ENCODE results near the gene ZC3H7A. TPM values are rescaled to one million over a fixed set of nuclear protein-coding genes. Genes with fewer than 3 reads are reported as not detected.

The ZC3H7A gene
- total RNA-seq, 1 experiment from 2014 or later: 65.0 TPM

DNA sequence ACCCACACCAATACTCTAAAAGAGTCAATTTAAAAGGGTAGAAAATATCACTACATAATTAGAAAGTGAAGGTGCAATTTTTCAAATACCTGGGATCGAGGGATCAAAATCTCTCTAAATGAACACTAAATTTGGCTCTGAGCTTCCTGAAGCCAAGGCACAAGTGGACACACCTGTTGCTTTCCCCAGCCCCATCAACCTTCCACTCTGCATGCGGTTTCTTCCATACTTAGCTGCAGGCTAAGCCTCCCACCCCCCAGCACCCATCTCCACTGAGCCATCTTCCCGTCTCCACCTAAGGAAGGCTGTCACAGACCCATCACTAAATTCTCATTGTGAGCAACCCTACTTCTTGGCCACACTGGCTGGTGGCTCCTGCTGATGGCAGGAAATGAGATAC, 84.9 kb downstream of the ZC3H7A start:
- no peak for DNase-seq (ENCODE audit: low spot score)
- ChIA-PET CTCF (no interaction called here), POLR2A (ENCODE audit: low non-redundant PET) (no interaction called here)
- peaks cover 4% of the 10 kb centered on the region for H3K36me3 ChIP-seq (ENCODE audit: insufficient read depth, low read length, poor library complexity, severe bottlenecking)
- H3K27ac ChIP-seq (ENCODE audit: low read depth, low read length, poor library complexity, severe bottlenecking): no peak overlapping the region
- no peak overlapping the region for H3K4me3 ChIP-seq (ENCODE audit: low read depth, low read length, poor library complexity, severe bottlenecking)
- intact Hi-C loops (cut with micrococcal nuclease; ENCODE audit: unreplicated experiment): no loop called here
- TF ChIP-seq, protein P1, sequence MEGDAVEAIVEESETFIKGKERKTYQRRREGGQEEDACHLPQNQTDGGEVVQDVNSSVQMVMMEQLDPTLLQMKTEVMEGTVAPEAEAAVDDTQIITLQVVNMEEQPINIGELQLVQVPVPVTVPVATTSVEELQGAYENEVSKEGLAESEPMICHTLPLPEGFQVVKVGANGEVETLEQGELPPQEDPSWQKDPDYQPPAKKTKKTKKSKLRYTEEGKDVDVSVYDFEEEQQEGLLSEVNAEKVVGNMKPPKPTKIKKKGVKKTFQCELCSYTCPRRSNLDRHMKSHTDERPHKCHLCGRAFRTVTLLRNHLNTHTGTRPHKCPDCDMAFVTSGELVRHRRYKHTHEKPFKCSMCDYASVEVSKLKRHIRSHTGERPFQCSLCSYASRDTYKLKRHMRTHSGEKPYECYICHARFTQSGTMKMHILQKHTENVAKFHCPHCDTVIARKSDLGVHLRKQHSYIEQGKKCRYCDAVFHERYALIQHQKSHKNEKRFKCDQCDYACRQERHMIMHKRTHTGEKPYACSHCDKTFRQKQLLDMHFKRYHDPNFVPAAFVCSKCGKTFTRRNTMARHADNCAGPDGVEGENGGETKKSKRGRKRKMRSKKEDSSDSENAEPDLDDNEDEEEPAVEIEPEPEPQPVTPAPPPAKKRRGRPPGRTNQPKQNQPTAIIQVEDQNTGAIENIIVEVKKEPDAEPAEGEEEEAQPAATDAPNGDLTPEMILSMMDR (conservative IDR thresholded peaks at IDR 0.05; ENCODE audit: low read depth, low read length): no peak
- no peak for TF ChIP-seq EZH2 (IDR thresholded peaks at IDR 0.05; ENCODE audit: borderline replicate concordance, low read depth, low read length, poor library complexity, severe bottlenecking)
- no peaks in the 10 kb centered on the region for H3K27me3 ChIP-seq (replicated peaks; ENCODE audit: insufficient read depth, low read depth, low read length, poor library complexity)
- no peaks in the 10 kb centered on the region for H3K9me3 ChIP-seq (ENCODE audit: low read depth, low read length, poor library complexity, severe bottlenecking)
- peaks cover 5% of the 10 kb centered on the region for H3K4me1 ChIP-seq (ENCODE audit: insufficient read depth, low read length, poor library complexity, severe bottlenecking)
- BruUV-seq (replicated peaks): no TSS peak

DNA sequence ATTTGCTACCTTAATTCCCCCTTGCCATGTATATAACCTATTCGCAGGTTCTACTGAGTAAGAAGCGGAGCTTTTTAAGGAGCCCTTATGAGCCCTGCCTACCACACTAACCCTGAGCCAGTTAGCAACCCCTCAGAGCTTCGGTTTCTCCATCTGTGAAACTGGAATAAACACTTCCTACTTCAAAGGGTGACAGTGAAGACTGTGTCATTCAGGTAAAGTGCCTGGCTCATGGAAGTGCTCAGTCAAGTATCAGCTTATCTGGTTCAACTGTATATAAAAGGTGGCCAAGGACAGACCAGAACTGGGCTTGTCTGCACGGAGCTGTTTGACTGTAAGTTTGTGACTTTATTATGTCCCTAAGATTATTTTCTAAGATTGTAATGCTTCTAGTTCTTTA, 85.4 kb downstream of the ZC3H7A start:
- POLR2A ChIA-PET (ENCODE audit: low non-redundant PET): no interaction called here
- H3K9me3 ChIP-seq (ENCODE audit: low read depth, low read length, poor library complexity, severe bottlenecking): no peaks in the 10 kb centered on the region
- H3K36me3 ChIP-seq (ENCODE audit: insufficient read depth, low read length, poor library complexity, severe bottlenecking): peaks cover 4% of the 10 kb centered on the region
- CTCF ChIA-PET: no interaction called here
- TF ChIP-seq, protein P1 (conservative IDR thresholded peaks at IDR 0.05; ENCODE audit: low read depth, low read length): no peak
- TF ChIP-seq EZH2 (IDR thresholded peaks at IDR 0.05; ENCODE audit: borderline replicate concordance, low read depth, low read length, poor library complexity, severe bottlenecking): no peak
- DNase-seq (ENCODE audit: low spot score): no peak
- BruUV-seq (replicated peaks): no TSS peak
- no peak overlapping the region for H3K4me3 ChIP-seq (ENCODE audit: low read depth, low read length, poor library complexity, severe bottlenecking)
- no peaks in the 10 kb centered on the region for H3K27me3 ChIP-seq (replicated peaks; ENCODE audit: insufficient read depth, low read depth, low read length, poor library complexity)
- no peak overlapping the region for H3K27ac ChIP-seq (ENCODE audit: low read depth, low read length, poor library complexity, severe bottlenecking)
- peaks cover 5% of the 10 kb centered on the region for H3K4me1 ChIP-seq (ENCODE audit: insufficient read depth, low read length, poor library complexity, severe bottlenecking)
- intact Hi-C loops (cut with micrococcal nuclease; ENCODE audit: unreplicated experiment): no loop called here

- POLR2A ChIA-PET (ENCODE audit: low non-redundant PET): no interaction called here
- TF ChIP-seq, protein P1 (conservative IDR thresholded peaks at IDR 0.05; ENCODE audit: low read depth, low read length): no peak
- TF ChIP-seq EZH2 (IDR thresholded peaks at IDR 0.05; ENCODE audit: borderline replicate concordance, low read depth, low read length, poor library complexity, severe bottlenecking): no peak
- no TSS peak for BruUV-seq (replicated peaks)
- CTCF ChIA-PET: no interaction called here
- Histone ChIP-seq H3K27ac (ENCODE audit: low read depth, low read length, poor library complexity, severe bottlenecking) (no peak overlapping the region), H3K4me3 (ENCODE audit: low read depth, low read length, poor library complexity, severe bottlenecking) (no peak overlapping the region), H3K27me3 (replicated peaks; ENCODE audit: insufficient read depth, low read depth, low read length, poor library complexity) (no peaks in the 10 kb centered on the region), H3K4me1 (ENCODE audit: insufficient read depth, low read length, poor library complexity, severe bottlenecking) (no peaks in the 10 kb centered on the region), H3K36me3 (ENCODE audit: insufficient read depth, low read length, poor library complexity, severe bottlenecking) (no peaks in the 10 kb centered on the region), H3K9me3 (ENCODE audit: low read depth, low read length, poor library complexity, severe bottlenecking) (no peaks in the 10 kb centered on the region)
- no peak for DNase-seq (ENCODE audit: low spot score)
- intact Hi-C loops (cut with micrococcal nuclease; ENCODE audit: unreplicated experiment): no loop called here
Observed at GRCh38 chr16:11708421-11708820, 88.6 kb downstream of the ZC3H7A start.
